D721Med (cell line): ENCODE measurements around the gene DCPS.
"Not testable (repeated sequence)": the region's sequence is repeated elsewhere in the genome, so short reads cannot be mapped to it uniquely, and the experiment has no call there.

Experiments used
- DNase-seq: peaks from one replicate; pipeline ENCODE4 v3.0.0; 2011; ENCODE audit warnings: low spot score; ENCODE audit not compliant: insufficient read length
- FAIRE-seq: peaks from 2 replicates; lab custom pipeline; 2011; peaks lifted over from hg19 to GRCh38; lab: Jason Lieb, UNC
- CTCF ChIP-seq: IDR thresholded peaks from 2 replicates; pipeline ENCODE4 v1.5.1; 2012; ENCODE audit warnings: mild to moderate bottlenecking, control low read depth; ENCODE audit not compliant: insufficient read depth; ENCODE audit errors: missing control alignments

DCPS gene

GRCh38 chr11:126344141-126345080, 40.6 kb downstream of the DCPS start:
- DNase-seq (no peak), FAIRE-seq (no peak)
- no peak for TF ChIP-seq CTCF

- no peak for FAIRE-seq
- no peak for DNase-seq
- TF ChIP-seq CTCF, result no peak
Measured at GRCh38 chr11:126345283-126345682, 41.4 kb downstream of the DCPS start.

GRCh38 chr11:126345759-126346585, 42.1 kb downstream of the DCPS start:
- no peak for TF ChIP-seq CTCF
- FAIRE-seq (no peak), DNase-seq (no peak)

- FAIRE-seq (no peak), DNase-seq (no peak)
- no peak for TF ChIP-seq CTCF
Measured at GRCh38 chr11:126346586-126346940, 42.7 kb downstream of the DCPS start.

- DNase-seq, FAIRE-seq: not testable (repeated sequence)
Measured at GRCh38 chr11:126346946-126347345, 43.1 kb downstream of the DCPS start.

GRCh38 chr11:126347751-126348668, 44.1 kb downstream of the DCPS start:
- TF ChIP-seq CTCF, result no peak
- FAIRE-seq (no peak), DNase-seq (no peak)
